22Rv1 (cell line): ENCODE data around the gene CTNNA3.

Experiments used
- H3K27ac ChIP-seq: fragments of 450-650 bp; 2 replicates; pipeline ENCODE4 v1.5.1; 2017
- ZFX ChIP-seq: fragments of 450-650 bp; IDR thresholded peaks from 2 replicates; pipeline ENCODE4 v1.6.1; 2017; ENCODE audit warnings: antibody characterized with exemption, borderline replicate concordance
- TF ChIP-seq, protein P1 (sequence below): fragments of 450-650 bp; IDR thresholded peaks from 2 replicates; pipeline ENCODE4 v1.5.1; 2017; ENCODE audit warnings: mild to moderate bottlenecking

Gene CTNNA3

DNA sequence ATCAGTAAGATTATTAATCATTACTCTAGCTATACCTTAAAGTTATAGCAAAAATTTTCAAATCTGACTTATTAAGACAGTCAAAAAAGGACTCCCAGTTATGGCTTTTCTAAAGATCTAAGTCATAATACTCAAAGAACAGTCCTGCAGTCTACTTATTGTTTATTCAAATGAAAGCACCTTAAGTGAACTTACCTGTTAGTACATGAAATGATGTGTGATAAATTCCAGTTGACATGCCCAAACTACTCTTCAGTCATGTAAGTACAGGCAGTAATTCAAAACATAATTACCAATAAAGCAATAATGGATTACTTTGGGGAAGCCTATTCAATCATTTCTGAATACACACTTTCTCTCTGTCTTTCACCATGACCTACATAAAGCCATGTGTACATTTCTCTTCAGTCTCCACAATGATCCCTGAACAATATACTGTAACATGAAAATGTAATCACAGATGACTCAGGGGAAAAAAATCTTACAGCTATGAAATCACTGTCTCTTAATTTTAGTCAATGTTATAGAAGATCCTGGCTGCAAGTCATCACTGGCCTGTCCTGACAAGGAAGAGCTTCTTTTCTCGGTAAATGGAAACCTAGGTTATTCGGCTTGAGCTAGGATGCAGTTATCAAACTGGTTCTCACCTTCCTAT, 1190.9 kb downstream of the CTNNA3 start:
- no peak for TF ChIP-seq ZFX
- TF ChIP-seq, protein P1, sequence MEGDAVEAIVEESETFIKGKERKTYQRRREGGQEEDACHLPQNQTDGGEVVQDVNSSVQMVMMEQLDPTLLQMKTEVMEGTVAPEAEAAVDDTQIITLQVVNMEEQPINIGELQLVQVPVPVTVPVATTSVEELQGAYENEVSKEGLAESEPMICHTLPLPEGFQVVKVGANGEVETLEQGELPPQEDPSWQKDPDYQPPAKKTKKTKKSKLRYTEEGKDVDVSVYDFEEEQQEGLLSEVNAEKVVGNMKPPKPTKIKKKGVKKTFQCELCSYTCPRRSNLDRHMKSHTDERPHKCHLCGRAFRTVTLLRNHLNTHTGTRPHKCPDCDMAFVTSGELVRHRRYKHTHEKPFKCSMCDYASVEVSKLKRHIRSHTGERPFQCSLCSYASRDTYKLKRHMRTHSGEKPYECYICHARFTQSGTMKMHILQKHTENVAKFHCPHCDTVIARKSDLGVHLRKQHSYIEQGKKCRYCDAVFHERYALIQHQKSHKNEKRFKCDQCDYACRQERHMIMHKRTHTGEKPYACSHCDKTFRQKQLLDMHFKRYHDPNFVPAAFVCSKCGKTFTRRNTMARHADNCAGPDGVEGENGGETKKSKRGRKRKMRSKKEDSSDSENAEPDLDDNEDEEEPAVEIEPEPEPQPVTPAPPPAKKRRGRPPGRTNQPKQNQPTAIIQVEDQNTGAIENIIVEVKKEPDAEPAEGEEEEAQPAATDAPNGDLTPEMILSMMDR = no peak
- no peak overlapping the region for H3K27ac ChIP-seq

DNA sequence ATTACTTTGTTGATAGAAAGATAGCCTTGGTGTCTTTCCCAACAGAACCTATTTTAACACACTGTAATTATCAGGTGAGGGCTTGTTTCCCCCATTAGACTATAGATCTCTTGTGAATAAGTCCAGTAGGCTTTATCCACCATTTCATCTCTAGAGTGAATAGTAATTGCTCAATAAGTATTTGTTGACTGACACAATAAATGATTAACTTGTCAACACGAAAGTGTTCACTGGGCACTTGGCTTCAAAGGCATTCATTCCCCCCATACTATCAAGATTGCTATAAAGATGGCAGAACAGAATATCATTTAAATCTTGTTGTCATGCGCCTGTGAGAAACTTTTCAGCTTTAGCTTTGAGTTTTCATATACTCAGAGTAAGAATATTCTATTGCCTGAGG, 1194.6 kb downstream of the CTNNA3 start:
- H3K27ac ChIP-seq = no peak overlapping the region
- no peak for TF ChIP-seq ZFX

DNA sequence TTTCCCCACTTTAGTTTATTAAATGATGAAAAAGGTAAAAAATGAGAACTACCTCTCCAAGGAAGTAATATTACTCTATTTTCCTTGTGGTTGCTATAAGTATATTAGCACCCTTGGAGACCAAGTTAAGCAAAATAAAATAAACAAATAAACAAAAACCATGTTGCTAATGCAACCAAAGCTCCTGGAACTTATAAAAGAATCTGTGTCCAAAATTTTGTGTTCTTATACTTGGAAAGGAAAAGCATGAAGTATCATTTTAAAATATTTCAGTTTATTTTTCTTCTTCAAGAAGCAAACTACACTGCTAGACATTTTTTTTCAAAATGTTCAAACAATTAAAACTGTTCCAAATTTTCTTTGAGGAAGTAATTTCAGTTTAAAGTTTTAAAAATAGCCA, 1212.0 kb downstream of the CTNNA3 start:
- H3K27ac ChIP-seq = no peak overlapping the region
- TF ChIP-seq, protein P1 = no peak
- no peak for TF ChIP-seq ZFX

DNA sequence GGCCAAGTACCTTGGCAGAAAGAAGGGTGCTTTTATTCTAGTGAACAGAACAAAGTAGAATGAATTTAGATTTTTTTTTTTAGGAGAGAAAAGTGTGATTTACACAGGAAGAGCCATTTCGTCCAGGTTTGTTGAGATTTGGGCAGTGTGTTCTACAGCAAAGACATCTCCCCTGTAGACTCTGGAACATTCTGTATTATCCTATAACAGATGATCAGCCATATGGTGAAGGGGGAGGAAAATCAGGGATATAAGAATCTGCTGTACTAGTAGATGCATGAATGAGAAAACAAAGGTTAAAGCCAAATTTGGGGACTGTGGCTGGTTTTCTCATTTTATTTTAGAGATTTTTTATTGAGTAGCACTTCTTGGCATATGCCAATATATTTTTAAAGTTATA, 1223.8 kb downstream of the CTNNA3 start:
- TF ChIP-seq, protein P1 = no peak
- TF ChIP-seq ZFX = no peak
- H3K27ac ChIP-seq = no peak overlapping the region

DNA sequence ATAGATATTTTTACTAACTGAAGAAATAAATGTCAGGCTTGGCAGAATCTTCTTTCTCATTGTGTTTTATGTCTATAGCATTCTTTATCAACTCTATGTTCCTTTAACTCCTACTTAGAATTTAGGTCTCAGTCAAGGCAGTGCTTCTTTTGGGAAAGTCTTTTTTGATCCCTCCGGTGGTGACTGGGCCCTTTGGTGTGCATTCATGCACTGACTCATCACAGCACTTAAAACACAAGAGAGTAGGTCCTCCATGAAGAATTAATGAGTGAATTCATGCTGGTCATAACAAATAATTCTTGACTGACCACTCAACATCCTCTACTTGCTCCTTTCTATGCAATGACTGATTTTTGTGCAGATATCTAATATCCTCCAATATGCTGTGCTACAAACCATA, 1229.0 kb downstream of the CTNNA3 start:
- no peak overlapping the region for H3K27ac ChIP-seq
- no peak for TF ChIP-seq ZFX
- TF ChIP-seq, protein P1 = no peak

DNA sequence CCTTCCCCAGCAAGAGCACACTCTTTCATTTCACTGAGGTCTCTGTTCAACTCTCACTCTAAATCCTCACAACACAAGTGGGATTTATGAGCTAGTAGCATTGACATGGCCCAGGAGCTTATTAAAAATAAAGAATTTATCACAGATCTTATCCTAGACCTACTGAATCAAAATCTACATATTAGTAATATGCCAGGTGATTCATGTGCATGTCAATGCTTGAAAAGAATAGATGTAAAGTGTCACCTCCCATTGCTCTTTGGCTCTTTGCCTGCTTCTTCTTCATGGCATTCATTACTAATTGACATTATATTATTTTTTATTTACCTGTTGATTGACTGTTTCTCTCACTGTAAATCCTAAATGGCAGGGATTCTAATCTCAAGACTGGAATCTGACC, 1229.4 kb downstream of the CTNNA3 start:
- H3K27ac ChIP-seq = no peak overlapping the region
- no peak for TF ChIP-seq ZFX
- TF ChIP-seq, protein P1 = no peak

DNA sequence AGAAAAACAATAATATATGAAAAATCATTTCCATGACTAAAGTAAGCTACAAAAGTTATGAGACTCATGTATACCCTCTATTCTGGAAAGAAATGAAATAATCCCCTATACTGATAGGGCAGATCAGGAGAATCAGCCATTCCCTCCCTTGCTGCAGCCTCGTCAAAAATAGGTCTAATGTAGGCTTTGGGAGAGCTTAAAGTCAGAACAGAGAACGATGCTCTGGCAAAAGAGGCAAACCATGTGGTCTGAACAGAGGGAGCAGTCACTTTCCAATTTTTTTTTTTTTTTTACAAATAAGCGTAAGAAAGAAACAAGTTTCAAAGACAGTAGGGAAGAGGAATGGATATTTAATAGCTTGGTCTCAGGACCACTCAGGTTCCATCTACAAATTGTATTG, 1232.4 kb downstream of the CTNNA3 start:
- H3K27ac ChIP-seq = no peak overlapping the region
- TF ChIP-seq, protein P1 = no peak
- no peak for TF ChIP-seq ZFX

DNA sequence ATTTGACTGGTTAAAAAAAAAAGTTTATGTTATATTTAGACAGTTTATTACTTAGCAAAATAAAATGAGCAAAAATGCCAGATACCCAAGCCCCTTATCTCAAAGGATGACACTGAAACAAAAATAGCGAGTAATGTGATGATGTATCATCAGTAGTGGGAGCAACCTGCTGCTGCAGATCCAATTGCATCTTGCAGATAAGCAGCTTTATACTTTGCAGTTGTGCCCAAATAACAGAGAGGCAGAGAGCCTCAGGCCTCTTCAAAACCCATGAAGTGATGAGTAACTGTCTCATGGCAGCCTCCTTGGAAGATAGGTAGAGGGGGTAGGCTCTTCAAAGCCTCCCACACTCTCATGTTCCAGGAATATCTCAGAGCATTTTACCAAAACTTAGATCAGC, 1238.4 kb downstream of the CTNNA3 start:
- H3K27ac ChIP-seq = no peak overlapping the region
- TF ChIP-seq, protein P1 = no peak
- TF ChIP-seq ZFX = no peak
